GM18870 (cell line): ENCODE results near the gene RPL7A.
"Not testable (repeated sequence)": the region's sequence is repeated elsewhere in the genome, so short reads cannot be mapped to it uniquely, and the experiment has no call there.

Source experiments
- ATAC-seq: cut with Tn5 transposase; IDR thresholded peaks from one replicate; pipeline ENCODE4 v1.9.1; 2021; ENCODE audit warnings: moderate library complexity; ENCODE audit not compliant: unreplicated experiment

Gene RPL7A

DNA sequence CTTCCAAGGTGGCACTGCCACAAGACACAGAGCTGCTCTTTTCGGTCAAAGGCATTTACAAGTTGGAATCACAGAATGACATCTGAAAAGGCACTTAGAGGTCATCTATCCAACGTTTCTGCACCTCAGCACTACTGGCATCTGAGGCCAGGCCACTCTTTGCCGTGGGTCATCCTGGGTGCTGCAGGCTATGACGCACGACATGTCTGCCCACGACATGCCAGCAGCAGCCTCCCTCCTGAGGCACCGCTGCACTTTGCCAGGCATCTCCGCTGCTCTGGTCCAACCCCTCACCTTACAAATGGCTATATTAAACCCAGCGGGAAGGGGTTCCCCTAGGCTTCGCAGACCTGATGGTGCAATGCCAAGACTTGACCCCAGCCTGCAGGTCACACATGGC is 19.8 kb downstream of the RPL7A start:
- no peak for ATAC-seq

DNA sequence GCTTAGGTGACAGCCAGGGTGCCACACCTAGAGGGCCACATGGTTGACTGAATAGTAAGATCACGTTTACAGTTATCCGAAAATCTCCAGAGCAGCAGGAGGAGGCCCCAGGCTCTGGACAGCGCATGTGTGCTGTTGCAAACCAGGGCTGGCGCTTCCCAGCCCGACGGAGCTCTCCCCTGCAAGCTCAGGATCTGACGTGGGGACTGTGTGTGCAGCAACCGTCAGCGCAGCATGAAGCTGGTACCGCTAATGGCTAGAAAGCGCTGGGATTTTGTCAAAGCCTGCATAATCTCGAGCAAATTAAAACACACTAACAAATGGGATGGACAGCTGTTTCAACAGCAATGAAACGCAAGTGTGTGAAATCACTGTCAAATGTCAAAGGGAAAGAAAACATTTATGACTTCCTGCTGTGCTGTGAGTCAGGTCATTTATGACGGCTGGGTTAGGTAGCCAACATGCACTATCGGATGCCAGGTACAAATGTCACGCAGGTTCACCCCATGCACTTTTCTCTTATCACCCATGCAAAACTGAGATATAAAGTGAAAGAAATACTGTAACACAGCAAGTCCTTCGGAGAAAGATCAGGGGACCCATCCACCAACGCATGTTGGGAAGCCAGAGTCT is 20.3 kb downstream of the RPL7A start:
- no peak for ATAC-seq

DNA sequence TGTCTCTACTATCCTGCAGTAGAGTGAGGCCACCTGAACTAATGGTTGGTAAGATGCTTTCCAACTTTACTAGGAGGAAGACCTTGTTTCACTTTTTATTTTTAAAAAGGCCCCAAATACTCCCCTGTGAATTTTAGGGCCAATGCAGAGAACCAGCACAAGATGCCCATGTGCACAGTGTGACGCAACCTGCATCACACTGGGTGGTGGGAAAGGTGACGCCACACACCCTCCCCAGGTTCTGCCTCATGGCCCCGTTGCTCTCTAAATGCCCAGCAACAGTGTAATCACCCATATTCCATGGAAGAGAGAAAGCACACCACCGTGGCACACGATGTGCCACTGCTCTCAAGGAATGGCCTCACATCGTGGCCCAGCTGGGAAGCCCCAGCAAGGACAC is 21.4 kb downstream of the RPL7A start:
- no peak for ATAC-seq

DNA sequence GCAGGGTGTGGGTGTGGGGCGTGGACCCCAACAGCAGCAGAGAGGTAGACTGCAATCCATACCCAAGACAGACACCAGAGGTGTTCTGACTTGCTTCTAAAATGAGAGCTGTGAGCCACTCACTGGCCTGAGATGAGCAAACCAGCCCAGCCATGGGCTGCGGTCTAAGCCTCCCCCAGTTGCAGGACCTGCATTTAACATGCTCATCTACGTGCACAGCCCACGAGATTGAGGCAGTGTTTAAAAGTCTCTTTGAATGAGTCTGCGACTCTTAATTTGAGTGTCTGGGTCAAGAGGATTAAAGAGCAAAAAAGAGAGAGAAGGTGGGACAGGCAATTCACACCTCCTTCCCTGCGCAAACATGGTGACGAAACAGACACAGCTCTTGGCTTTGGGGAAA is 21.9 kb downstream of the RPL7A start:
- ATAC-seq, result no peak

DNA sequence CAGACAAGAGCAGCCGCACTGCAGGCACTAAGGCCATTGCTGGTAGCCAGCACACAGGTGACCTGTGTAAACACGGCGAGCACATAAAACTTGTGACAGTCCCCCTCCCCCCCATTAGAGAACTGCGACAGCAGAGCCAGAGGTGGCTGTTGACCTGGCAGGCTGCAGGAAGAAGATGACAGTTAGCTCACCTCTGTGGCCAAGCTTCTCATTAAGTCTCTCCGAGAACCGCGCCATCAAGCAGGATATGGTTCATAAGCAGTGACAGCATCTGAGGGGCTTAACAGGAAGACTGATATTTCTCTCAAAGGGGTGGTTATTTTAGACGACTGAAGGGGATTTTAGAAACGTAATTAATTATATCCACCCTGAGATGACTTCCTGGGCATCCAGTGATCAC is 22.7 kb downstream of the RPL7A start:
- no peak for ATAC-seq

DNA sequence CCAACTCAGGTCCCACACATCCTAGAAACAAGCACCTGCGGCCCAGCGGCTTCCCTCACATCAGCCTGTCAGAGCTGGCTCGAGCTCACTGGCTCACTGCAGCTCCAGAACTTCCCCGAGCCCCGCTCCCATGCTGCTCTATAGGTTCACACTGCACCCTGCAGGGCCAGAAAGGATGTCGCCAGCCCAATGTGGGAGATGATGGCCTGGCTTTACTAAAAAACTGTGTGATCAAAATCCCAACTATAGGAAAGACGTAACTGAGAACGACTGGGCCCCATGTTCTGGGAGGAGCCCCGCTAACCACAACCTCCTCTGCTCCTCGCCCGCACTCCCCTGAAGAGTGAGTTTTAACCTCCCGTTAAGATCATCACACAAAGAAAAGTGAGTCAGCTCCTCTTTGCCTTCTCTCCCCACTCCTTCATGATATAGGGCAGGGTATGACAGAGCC is 23.3 kb downstream of the RPL7A start:
- ATAC-seq, result no peak

DNA sequence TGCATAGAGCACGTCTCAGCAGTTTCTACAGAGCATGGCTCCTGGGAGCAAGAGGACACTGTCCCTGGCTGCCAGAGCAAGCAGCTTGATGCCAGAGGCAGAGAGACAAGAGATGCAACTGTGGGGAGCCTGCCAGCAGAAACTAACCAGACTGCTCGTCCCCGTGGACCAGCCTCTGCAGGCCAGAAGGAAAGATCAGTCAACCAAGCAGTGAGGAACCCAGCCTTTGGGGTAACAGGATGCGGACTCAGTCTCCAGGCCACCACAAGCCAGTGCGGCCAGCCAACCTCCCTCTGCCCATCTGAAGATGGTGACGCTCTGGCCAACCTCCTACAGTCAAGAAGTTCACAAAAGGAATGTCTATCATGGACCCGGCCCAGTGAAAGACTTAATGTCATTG is 24.1 kb downstream of the RPL7A start:
- ATAC-seq, result no peak

DNA sequence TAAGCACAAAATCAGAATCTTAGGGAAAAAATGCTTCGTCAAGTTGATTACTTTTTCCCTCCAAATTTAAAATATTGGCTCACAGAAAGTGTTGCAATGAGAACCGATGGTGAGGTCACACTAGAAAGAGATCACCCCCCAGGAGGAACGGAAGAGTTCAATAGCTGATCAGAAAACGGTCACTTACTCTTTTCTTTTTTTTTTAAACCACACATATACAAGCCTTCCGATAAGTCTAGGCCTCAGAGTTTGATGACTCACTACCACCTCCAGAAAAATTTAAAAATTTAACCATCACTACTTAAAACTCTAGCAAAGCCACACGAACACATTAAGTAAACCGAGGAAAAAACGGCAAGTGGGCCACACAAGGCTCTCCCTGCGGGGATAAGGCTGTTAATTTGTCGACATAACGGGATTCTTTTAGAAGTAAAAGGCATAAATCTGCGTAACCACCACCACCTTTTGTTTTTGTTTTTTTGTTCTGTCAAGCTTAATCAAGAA is 26.6 kb downstream of the RPL7A start:
- no peak for ATAC-seq

DNA sequence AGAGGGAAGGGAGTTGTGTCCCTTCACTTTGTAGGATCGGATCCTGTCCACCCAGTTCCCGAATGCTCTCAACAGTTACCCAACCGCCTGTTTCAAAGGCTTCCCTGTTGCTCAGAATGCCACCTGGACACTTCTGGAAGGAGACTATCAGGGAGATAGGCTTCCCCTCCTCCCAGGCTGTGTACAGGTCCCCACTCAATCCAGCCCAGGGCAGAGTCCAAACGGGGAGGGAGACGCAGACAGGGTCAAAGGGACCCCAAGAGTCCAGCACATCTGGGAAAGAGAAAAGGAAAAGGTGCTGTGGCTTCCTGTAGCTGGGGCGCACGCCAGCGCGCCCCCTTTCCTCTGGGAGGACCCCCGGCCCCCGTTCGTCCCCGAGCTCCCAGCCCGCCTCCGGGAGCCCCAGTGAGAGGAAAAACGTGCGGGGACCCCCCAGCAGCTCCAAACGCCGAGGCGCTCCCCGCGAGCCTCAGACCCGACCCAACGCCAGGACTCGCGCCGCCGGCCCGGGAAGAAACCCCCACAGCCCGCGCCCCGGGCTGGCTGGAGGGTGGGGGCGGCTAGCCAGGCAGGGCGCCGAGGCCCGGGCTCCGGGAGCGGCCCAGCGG is 27.2 kb downstream of the RPL7A start:
- no peak for ATAC-seq

DNA sequence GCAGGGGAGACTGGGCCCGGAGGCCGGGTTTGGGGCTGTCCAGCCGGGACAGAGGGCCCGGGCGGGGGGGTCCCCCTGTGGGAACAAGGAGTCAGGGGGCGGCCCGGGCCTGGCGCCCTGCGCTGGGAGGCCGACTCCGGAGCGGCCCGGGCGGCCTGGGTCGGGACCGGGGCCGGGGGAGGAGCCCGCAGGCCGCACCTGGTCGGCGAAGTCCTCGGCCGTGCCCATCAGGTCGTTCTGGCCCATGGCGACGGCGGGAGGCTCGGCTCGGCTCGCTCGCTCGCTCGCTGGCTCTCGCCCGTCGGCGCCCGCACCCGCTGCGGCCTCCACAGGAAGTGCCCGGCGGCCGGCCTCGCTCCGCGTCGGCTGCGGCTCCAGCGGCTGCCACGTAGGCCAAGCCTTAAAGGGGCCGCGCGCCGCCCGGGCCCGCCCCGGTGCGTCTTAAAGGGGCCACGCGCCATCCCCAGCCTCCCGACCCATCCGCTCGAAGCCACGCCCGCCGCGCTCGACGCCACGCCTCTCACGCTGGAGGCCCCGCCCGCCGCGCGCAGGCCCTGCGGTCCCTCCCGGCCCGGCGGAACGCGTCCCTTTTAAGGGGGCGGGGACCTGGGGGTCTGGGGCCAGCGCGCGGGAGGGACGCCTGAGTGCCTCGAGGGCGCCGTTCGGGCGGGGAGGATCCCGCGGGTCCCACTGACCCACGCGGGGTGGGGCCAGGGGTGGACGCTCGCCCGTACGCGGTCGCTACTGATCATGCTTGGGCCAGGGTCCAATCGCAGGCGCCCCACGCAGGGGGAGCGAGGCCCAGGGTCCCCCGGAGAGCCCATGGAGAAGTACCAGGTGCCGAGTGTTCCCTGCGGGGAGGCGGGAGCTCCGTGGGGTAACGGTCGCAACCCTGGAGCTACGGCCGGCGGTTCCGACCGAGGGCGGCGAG is 28.0 kb downstream of the RPL7A start, which contains the start of the genes STKLD1 and SURF4:
TSS of gene STKLD1 (plus strand) at position 643 of the 931 bp plus-strand sequence. CDS start at position 751, 108 bp downstream.
TSS of gene SURF4 (minus strand) at position 337 of the 931 bp plus-strand sequence. CDS start at position 246, 91 bp downstream.
- peak; percentile 63 for ATAC-seq

DNA sequence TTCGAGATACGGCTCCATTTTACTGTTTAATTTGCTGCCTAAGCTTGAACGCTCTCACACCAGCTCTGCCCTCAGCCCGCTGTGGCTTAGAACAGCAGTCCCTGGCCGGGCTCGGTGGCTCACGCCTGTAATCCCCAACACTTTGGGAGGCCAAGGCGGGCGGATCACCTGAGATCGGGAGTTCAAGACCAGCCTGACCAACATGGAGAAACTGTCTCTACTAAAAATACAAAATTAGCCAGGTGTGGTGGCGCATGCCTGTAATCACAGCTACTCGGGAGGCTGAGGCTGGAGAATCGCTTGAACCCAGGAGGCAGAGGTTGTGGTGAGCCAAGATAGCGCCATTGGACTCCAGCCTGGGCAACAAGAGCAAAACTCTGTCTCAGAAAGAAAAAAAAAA is 29.3 kb downstream of the RPL7A start:
- ATAC-seq, result not testable (repeated sequence)

DNA sequence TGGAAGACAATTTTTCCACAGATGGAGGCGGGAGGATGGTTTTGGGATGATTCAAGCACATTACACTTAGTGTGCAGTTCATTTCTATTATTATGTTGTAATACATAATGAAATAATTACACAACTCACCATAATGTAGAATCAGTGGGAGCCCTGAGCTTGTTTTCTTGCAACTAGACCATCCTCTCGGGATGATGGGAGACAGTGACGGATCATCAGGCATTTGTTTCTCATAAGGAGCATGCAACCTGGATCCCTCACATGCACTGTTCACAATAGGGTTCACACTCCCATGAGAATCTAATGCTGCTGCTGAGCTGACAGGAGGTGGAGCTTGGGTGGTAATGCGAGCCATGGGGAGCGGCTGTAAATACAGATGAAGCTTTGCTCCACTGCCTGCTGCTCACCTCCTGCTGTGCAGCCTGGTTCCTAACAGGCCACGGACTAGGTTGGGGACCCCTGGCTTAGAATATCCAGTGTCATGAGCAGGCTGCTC is 29.8 kb downstream of the RPL7A start:
- no peak for ATAC-seq

DNA sequence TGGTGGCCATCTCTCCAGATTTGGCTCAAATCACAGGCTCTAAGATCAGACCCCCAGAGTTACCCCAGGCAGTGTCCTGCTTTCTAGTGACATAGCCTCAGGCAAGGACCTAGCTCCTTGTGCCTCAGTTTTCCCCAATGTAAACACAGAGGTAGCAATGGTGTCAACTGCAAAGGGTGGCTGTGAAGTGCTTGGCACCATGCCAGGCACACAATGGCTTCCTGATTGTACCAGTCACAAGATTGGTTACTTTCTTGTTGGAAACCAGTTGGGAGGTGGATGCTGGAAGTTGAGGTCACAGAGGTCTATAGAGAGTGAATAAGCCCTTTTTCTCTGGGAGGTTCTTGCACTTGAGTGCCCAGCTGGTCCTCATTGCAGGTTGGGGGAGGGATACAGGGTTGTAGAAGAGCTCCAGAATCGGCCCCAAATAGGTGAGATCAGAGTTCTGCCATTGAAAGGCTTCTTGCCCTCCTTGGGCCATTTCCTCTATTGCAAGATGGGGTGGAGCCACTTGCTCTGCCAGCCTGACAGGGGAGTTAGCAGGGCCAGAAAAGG is 30.5 kb downstream of the RPL7A start:
- ATAC-seq, result no peak

DNA sequence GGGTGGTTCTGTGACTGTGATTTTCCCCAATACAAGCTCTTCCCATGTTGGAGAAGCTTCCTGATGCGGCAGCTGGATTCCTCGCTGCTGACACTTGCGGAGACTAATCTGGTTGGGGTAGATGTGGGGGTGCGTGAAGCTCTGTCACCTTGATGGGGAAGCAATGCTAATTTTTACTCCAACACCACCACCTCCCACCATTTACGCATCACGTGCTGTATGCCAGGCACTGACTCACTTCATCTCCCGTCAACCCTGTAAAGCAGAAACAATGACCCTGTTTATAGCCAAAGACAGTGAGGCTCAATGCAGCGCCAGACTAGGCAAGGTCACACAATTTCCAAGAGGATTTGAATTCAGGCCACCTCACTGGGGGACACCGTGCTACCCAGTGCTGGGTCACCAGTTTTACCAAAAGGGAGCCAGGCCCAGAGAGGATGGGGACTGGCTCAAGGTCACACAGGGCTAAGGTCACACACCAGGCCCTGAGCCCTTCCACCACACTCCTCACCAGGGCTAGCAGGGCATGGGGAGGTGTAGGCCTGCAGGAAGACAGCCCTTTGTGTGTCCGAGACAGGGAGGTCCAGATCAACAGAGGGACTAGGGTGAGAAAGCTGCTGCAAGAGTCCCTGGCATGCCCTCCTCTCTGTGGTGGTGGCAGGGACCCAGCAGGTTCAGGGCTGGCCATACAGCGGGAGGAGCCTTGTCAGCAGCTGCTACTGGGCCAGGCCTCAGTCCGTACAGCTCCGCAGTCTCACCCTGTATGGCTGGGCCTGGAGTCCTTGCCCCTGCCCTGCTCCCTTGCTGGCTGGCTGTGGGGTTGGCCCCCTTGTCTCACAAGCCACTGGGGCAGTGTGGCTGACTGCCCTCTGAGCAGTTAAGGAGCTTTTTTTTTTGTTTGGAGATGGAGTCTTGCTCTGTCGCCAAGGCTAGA is 31.4 kb downstream of the RPL7A start:
- ATAC-seq, result no peak

DNA sequence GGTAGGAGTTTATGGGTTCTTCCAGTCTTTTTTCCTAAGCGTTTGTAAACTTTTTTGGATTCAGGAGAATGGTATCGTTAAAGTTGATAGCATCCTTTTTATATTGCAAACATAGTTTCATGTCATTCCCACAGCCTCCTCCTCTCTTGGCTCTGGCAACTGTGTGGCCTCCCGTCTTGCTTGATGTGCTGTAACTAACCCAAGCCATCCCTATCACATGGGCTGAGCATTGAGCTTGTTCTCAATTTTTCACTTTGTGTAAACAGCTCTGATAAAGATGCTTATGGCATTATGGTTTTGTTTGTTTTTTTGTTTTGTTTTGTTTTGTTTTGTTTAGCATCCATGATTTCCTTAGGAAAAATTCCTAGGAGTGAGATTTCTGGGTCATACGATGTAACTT is 32.7 kb downstream of the RPL7A start:
- ATAC-seq, result no peak

DNA sequence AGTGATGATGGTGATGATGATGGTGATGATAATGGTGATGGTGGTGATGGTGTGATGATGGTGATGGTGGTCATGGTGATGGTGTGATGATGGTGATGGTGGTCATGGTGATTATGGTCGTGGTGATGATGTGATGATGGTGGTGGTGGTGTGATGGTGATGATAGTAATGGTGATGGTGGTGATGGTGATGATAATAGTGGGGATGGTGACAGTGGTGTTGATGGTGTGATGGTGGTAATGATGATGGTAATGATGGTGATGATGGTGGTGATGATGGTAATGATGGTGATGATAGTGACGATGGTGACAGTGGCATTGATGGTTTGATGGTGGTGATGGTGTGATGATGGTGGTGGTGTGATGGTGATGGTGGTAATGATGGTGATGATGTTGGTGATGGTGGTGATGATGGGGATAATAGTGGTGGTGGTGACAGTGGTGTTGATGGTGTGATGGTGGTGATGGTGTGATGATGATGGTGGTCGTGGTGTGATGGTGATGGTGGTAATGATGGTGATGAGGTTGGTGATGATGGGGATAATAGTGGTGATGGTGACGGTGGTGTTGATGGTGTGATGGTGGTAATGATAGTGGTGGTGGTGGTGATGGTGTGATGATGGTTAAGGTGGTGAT is 34.6 kb downstream of the RPL7A start:
- no peak for ATAC-seq

DNA sequence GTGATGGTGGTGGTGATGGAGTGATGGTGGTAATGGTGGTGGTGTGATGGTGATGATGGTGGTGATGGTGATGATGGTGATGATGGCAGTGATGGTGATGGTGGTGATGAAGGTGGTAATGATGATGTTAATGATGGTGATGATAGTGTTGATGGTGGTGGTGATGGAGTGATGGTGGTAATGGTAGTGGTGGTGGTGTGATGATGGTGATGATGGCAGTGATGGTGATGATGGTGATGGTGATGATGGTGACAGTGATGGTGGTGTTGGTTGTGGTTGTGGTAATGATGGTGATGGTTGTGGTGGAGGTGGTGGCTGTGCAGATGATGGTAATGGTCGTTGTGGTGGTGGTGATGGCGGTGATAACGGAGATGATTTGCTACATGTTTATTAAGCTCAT is 35.4 kb downstream of the RPL7A start:
- no peak for ATAC-seq

DNA sequence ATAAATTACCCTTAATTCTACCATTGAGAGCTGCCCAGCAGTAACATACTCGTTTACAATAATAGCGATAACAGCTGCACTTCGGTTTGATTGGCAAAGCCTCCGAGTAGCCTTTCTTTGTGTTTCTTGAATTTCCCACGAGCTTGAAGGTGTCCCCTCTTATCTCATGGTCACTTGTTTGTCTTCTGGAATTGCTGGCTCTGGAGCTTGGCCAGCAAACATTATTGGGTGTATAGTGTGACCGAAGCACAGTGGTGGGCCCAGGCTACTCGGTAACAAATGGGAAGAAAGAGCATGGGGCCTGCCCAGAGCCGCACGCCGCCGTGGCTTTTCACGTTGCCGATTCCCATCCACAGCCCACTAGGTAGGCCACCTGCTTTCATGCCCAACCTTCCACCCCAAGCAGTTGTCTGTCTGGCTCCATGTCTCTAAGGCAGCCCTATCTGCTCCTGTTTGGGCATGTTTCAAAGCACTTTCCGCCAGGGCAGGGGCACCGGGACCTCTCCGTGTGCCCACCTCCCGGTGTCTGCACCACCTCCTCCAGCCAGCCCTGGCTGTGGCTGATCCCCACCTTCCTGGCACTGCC is 36.8 kb downstream of the RPL7A start:
- ATAC-seq, result no peak

DNA sequence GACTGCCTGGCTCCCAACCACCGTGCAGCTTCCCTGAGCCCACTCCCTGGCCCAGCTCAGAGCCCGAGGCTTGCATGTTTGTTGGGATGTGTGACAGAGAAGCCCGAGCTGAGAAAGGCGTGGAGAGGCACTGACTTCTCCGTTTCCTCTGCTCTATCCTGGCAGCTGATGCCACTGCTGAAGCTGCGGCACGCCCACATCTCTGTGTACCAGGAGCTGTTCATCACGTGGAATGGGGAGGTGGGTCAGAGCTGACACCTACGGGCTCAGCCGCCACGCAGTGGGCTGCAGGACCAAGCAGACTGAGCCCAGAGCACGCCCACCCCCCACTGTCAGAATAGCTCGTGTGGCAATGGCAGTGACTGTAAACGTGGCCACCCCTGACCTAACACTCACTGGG is 37.4 kb downstream of the RPL7A start:
- no peak for ATAC-seq
